ENCODE measurements around the gene RAB21. TPM values are rescaled to one million over a fixed set of nuclear protein-coding genes. Genes with fewer than 3 reads are reported as not detected.
A peak's percentile ranks its signal among the peaks of the same experiment; 100 is the strongest.

Gene RAB21
- total RNA-seq, 1 donor, result 37.5 TPM

GRCh38 chr12:71846322-71846940, 91.8 kb downstream of the RAB21 start:
- TF ChIP-seq, protein P1, sequence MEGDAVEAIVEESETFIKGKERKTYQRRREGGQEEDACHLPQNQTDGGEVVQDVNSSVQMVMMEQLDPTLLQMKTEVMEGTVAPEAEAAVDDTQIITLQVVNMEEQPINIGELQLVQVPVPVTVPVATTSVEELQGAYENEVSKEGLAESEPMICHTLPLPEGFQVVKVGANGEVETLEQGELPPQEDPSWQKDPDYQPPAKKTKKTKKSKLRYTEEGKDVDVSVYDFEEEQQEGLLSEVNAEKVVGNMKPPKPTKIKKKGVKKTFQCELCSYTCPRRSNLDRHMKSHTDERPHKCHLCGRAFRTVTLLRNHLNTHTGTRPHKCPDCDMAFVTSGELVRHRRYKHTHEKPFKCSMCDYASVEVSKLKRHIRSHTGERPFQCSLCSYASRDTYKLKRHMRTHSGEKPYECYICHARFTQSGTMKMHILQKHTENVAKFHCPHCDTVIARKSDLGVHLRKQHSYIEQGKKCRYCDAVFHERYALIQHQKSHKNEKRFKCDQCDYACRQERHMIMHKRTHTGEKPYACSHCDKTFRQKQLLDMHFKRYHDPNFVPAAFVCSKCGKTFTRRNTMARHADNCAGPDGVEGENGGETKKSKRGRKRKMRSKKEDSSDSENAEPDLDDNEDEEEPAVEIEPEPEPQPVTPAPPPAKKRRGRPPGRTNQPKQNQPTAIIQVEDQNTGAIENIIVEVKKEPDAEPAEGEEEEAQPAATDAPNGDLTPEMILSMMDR (IDR thresholded peaks at IDR 0.05; ENCODE audit: insufficient read depth, low read length), result peak; percentile 61
- peak; percentile 54 for DNase-seq (ENCODE audit: low read depth)
- no peak overlapping the region for H3K4me3 ChIP-seq (ENCODE audit: low read depth, low read length)

DNA sequence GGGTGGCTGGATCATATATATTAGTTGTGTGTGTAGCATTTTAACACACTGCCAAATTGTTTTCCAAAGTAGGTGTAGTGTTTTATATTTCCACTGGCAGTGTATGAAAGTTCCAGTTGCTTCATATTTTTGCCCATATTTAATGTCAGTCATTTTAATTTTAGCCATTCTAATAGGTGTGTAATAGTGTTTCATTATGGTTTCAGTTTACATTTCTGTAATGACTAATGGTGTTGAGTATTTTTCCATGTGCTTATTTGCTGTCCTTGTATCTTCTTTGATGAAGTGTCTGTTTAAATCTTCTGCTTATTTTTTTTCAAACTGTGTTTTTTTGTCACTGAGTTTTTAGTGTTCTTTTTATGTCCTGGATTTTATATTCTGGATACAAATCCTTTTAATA, 93.5 kb downstream of the RAB21 start:
- no peak for DNase-seq (ENCODE audit: low read depth)

DNA sequence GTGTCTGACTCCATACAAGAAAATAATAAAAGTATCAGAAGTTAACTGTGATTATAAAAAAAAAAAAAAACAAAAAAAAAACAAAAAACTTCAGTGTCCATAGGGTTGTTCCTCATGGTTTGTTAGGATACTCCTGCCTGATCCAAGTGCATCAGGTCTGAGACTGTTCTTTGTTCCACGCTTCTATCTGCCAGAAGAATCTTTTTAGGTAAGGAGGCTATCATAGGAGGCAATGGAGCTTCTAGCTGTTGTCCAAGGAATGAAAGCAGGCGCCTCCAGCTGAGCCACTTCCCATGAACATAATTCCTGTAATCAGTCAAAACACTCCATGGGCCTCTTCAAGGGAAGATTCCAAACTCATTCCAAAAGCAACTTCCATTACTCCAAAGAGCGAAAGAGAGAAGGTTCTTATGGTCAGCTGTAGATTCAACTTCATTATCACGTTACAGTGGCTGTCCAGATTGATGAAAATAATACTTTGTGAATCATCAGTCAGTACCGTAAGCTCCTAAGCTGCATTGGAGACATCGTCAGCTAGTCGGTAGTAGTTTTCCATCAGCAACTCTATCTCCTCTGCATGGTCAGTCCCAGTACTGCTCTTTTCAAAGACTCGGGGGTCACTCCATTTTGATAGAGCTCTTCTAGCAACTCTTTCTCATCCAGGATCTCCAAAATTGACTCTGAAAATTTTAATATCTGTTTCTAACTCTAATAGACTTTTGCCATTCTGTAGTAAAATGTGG, 94.6 kb downstream of the RAB21 start:
- TF ChIP-seq, protein P1 (IDR thresholded peaks at IDR 0.05; ENCODE audit: insufficient read depth, low read length), result no peak
- no peak overlapping the region for H3K4me3 ChIP-seq (ENCODE audit: low read depth, low read length)

More for the DNA sequence above, 93.5 kb downstream of the RAB21 start:
- TF ChIP-seq, protein P1 (IDR thresholded peaks at IDR 0.05; ENCODE audit: insufficient read depth, low read length), result no peak
- no peak overlapping the region for H3K4me3 ChIP-seq (ENCODE audit: low read depth, low read length)

More for the DNA sequence above, 94.6 kb downstream of the RAB21 start:
- no peak for DNase-seq (ENCODE audit: low read depth)

Other genes with a start within 250 kb of the RAB21 start
- 54.1 and 68.1 TPM in 2 replicates for gene ZFC3H1, start 91.0 kb upstream of the RAB21 start, total RNA-seq (ENCODE audit: low replicate concordance)
- gene THAP2, start 90.6 kb upstream of the RAB21 start, total RNA-seq (ENCODE audit: low replicate concordance), result 3.8 and 4.9 TPM in 2 replicates
- gene TMEM19, start 68.8 kb upstream of the RAB21 start, total RNA-seq (ENCODE audit: low replicate concordance), result 24.8 and 36.8 TPM in 2 replicates
- gene TBC1D15, start 84.9 kb downstream of the RAB21 start, total RNA-seq (ENCODE audit: low replicate concordance), result 41.8 and 46.5 TPM in 2 replicates
- not detected in 2 replicates for gene TPH2, start 184.0 kb downstream of the RAB21 start, total RNA-seq (ENCODE audit: low replicate concordance)

All from fibroblast of the aortic adventitia (primary cell).